Measurements from ENCODE around the gene CCDC174.
A peak's percentile ranks its signal among the peaks of the same experiment; 100 is the strongest.
"Not testable (repeated sequence)": the region's sequence is repeated elsewhere in the genome, so short reads cannot be mapped to it uniquely, and the experiment has no call there.

The CCDC174 gene

DNA sequence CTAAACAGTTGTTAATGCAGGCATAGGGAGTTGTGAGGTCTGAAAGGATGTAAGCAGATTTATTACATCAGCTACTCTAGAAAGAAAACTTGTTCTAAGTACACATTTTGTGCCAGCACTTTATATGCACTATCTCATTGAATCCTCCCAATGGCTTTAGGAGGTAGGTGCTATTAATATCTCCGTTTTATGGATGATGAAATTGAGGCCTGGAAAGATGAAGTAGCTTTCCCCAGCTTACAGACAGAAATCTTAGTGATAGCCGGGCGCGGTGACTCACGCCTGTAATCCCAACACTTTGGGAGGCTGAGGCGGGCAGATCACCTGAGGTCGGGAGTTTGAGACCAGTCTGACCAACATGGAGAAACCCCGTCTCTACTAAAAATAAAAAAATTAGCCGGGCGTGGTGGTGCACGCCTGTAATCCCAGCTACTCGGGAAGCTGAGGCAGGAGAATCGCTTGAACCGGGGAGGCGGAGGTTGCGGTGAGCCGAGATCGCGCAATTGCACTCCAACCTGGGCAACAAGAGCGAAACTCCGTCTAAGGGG, 872 bp downstream of the CCDC174 start:
- not testable (repeated sequence) for DNase-seq (ENCODE audit: low spot score)

DNA sequence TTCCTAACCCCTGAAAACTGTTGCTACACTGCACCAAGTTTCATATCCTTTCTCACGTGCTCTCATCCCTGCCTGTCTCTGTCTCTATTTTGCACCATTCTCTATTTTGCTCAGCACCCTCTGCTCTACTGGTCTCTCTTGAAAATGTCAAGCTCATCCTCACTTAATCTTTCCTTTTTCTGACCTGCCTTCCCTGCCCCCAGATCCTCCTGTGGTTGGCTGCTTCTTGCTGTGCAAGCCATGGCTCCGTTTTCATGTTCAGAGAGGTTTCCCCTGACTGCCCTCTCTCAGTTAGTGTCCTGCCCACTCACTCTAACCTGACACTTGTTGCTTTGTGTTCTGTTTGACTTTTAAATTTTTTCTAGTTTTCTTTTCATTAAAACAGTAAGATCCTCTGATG, 6.0 kb downstream of the CCDC174 start:
- no peak for DNase-seq (ENCODE audit: low spot score)

DNA sequence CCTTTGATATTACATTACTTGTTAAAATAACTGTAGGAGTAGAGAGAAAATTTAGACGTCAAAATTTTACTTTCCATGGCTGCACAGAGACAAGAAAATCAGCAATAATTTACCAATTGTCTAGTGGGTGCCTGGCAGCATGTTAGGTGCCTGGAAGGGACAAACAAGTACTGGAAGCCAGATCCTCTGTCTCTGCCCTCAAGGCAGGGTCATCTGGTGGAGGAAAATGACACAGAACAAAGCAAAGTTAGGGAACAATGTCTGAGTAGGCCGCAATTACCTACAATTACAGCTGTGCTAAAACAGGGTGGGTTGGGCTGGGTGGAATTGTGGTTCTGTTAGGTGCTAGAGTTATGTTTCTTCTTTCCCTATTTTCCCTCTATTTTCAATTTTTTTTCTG, 7.4 kb downstream of the CCDC174 start:
- no peak for DNase-seq (ENCODE audit: low spot score)

- DNase-seq (ENCODE audit: low spot score) = no peak
These were observed 9.4 kb downstream of the CCDC174 start for GRCh38 chr3:14660942-14661341.

DNA sequence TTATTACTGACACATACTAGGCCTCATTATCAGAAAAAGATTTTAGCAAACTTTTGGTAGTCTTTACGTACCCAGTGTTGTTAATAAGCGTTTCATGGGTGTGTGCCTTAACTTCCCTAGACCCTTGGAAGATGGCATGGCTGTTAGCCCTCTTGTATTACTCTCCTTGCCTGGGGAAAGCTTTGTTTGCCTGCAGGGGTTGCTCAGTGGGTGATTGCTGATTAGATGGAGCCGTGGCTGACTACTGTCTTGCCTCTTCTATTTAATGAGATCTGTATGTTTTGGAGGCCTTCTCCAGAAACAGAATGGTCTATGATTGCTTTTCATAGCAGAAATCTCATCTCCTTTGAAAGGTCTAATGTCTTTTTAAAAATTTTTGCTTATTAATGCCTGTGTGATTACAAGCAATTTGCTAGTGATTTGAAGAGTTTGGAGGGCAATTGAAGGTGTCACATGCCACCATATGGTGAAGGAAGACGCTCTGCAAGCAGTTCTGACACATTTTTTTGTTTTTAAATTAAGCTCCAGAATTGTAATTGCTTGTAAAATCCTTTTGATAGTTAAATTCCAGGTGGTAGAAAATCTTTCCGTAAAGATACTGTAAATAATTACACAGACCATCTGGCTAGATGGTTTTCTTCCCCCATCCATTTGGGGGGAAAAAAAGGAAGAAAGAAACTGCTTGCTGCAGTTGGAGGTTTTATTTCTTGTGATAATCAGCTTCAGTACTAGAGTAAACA, 12.0 kb downstream of the CCDC174 start:
- no peak for DNase-seq (ENCODE audit: low spot score)

DNA sequence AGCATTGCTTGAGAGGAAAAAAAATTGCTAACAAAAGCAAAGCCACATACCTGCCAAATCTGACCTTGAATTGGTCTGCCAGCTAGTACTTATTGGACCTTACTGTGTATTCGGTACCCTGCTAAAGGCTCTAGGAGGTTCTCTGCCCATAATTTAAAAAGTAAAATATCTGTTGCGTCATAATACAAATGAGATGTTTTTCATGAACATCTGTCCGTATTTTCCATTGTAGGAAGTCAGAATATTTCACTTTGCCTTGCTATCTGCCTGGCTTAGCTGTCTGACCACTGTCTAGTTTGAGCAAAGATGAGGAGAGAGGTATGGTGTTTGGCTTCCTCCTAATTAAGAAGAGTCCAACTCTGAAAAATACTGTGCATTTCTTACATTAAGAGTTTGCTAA, 12.6 kb downstream of the CCDC174 start:
- DNase-seq (ENCODE audit: low spot score) = no peak

- DNase-seq (ENCODE audit: low spot score) = no peak
These were observed 21.0 kb downstream of the CCDC174 start for GRCh38 chr3:14672588-14672987.

DNA sequence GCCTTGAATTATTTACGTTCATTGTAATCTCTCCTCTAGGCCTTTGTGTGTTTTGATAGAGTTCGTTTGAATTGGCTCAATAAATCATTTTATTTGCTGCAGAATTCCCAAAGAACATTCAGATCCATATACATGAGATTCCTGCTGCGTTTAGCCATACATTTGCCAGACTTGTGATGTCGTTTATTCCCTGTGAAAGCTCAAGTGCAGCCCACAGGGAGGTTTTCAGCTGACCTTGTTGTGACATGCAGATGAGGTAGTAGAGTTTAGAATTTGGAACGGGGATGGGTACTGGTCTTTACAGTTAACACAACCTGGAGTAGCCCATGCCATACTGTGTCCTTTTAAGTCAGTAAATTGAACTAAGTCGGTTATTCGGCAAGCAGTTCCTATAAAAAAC, 23.3 kb downstream of the CCDC174 start, which contains the start of gene C3orf20:
Gene C3orf20, plus strand, starts transcription at position 301 of the 400 bp plus-strand sequence. CDS start 7,573 bp downstream, outside the sequence.
- DNase-seq (ENCODE audit: low spot score) = no peak

DNA sequence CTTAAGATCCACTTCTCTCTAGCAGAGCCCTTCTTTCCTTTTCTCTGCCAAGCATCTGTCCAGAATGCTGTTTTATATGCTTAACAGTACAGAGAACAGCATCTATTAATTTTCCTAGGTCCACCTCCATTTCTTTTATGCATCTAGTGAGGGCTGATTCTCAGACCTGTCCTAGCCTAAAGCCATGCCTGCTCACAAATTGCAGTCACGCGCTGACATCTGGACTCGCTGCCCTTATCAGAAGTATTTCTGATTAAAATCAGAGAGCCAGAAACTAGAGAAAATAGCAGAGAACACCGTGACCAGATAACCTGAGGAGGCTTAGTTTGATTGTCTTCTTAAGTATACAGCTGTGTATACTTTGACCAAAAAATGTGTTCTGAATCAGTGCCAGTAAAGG, 25.3 kb downstream of the CCDC174 start:
- DNase-seq (ENCODE audit: low spot score) = no peak

DNA sequence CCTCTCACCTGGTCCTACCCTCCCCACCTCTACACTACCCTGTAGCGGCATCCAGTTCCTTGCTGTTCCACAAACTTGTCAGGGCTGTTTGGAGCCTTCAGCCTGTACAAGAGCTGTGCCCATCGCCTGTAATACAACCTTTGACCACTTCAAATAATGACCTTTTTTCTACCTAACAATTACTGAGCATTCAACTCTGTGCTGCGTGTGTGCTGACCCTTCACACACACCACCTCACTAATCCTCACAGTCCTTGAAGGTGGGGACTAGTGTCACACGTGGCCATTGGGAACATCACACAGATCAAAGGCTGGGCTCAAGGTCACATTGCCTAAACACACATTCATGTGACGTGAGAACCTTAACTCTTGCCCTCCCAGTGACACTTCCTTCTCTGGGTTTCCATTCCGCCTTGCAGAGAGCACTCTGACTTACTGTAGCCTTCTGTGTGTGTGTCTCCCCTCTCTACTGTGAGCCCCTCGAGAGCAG, 26.5 kb downstream of the CCDC174 start:
- DNase-seq (ENCODE audit: low spot score) = no peak

DNA sequence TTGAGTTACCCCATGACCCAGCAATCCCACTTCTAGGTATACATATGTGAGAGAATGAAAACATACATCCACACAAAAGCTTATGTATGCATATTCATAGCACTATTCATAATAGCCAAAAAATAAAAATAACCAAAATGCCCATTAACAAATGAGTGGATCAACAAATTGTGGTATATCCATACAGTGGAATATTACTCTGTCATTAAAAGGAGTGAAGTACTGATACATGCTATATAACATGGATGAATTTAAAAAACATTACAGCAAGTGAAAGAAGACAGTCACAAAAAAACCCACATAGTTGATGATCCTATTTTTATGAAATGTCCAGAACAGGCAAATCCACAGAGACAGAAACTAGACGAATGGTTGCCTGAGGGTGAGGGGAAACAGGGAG, 28.6 kb downstream of the CCDC174 start:
- DNase-seq (ENCODE audit: low spot score) = no peak

- DNase-seq (ENCODE audit: low spot score) = peak; percentile 20
These were observed 29.2 kb downstream of the CCDC174 start for GRCh38 chr3:14680716-14681115.

DNA sequence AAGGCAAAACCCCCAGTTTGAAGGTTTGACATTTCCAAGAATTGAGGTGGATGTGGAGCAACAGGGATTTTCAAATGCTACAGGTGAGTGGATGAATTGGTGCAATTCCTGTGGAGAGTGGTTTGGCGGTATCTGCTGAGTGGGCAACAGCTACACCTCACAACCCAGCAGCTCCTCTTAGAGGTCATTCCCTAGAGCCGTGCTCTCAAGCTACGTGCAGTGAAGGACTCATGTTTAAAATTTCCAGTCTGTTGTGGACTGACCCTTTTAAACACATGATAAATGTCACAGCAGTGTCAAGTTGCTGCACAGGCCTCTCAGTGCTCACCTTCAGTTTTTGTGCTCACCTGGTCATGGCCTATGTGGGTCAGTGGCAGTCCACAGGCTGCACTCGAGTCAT, 32.9 kb downstream of the CCDC174 start:
- DNase-seq (ENCODE audit: low spot score) = no peak

DNA sequence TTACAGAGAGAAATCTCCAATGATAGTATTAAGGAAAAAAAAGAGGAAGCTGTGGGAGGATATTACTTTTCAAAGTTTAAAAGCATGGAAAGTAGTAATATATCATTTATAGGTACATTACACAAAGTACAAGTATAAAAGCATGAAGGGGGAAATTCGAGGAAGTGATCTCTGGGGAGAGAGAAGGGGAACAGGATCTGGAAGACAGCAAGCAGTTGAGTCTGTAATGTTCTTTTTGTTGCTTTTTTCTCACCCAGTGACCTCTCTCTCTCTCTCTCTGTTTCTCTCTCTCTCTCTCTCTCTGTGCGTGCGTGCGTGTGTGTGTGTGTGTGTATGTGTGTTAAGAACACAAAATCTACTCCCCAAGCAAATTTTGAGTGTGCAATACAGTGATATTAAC, 33.6 kb downstream of the CCDC174 start:
- no peak for DNase-seq (ENCODE audit: low spot score)

GRCh38 chr3:14687360-14687759, 35.8 kb downstream of the CCDC174 start:
- DNase-seq (ENCODE audit: low spot score) = no peak

- DNase-seq (ENCODE audit: low spot score) = no peak
These were observed 37.0 kb downstream of the CCDC174 start for GRCh38 chr3:14688525-14688924.

- DNase-seq (ENCODE audit: low spot score) = no peak
These were observed 37.9 kb downstream of the CCDC174 start for GRCh38 chr3:14689247-14689980.

DNA sequence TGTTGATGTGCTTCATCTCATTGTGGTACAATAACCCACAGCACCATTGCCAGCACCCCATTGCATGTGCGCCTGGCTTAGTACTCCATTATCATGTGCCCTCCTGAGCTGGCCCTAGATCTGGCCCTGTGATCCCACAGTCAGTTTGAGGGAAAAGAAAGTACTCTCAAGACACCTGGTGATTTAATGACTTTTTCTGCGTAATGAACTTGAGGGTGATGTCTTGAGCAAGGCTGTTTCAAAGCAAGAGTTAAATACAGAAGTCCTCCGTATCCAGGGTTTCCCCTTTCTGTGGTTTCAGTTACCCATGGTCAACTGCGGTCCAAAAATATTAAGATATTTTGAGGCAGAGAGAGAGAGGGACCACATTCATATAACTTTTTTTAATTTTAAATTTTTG, 39.7 kb downstream of the CCDC174 start:
- no peak for DNase-seq (ENCODE audit: low spot score)

- no peak for DNase-seq (ENCODE audit: low spot score)
These were observed 40.2 kb downstream of the CCDC174 start for GRCh38 chr3:14691719-14692118.

DNA sequence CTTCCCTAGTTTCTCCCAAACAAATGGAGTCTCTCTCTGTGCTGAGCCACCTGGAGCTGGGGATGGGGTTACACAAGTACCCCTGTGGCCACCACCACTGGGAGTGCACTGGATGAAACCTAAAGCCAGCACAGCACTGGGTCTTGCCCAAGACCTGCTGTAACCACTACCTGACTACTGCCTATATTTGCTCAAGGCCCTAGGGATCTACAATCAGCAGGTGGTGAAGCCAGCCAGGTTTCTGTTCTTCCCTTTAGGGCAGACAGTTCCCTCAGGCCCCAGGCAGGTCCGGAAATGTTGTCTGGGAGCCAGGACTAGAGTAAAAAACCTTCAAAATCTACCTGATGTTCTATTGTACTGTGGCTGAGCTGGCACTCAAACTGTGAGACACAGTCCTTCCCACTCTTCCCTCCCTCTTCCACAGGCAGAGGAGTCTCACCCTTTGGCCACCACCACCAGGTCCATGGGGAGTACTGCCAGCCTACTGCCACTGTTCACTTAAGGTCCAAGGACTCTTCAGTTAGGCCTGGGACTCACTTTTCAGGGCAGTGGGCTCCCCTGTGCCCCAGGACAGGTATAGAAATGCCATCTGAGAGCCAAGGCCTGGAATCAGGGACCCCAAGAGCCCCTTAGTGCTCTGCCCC, 47.2 kb downstream of the CCDC174 start:
- no peak for DNase-seq (ENCODE audit: low spot score)

DNA sequence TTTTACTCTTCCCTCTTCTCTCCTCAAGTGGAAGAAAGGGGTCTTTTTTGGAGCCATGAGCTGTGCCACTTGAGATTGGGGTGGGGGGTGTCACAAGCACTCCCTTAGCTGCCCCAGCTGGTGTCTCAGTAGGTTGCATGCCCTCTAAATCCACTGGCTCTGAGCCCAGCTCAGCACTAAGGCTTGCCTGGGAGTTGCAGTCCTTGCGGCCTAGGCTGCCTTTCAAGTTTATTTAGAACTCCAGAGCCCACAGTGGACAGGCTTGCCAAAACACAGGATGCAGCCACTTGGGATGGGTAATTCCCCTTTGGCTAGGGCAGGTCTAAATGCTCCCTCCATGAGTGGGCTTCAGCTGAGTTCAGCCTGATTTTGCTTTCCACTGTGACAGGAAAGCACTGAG, 48.1 kb downstream of the CCDC174 start:
- DNase-seq (ENCODE audit: low spot score) = peak; percentile 3

GRCh38 chr3:14700891-14701290, 49.3 kb downstream of the CCDC174 start:
- no peak for DNase-seq (ENCODE audit: low spot score)

DNA sequence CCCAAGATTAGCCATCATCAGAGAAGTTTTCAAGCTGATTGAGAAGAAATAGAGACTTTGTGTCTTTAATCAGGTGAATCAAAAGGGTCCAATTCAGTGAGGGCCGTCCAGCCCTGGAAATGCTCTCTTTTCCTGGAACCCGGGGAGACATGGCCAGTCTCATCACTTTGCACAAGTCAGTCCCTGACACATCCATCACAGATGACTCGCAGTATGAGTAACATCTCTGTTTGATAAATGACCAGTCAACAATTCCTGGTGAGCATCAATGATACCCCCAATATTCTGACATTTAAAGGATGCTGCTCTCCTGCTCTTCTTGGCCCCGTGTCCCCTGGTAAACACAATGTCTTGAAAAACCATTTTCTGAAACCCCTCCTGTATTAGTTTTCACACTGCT, 50.1 kb downstream of the CCDC174 start:
- DNase-seq (ENCODE audit: low spot score) = no peak

Data from pons (tissue), 1 donor.